SIG-M5 treated with dmso at 0.1 percent for 504 hours (cell line): ENCODE results near the gene PIK3R5.
"Not testable (repeated sequence)": the region's sequence is repeated elsewhere in the genome, so short reads cannot be mapped to it uniquely, and the experiment has no call there.

Source experiments
- DNase-seq: peaks from one replicate; lab custom pipeline; 2025; ENCODE audit not compliant: unreplicated experiment; lab: John Stamatoyannopoulos, UW

PIK3R5 gene

GRCh38 chr17:8985054-8985701, 19.7 kb upstream of the PIK3R5 start:
- peak; percentile 25 for DNase-seq

- DNase-seq: not testable (repeated sequence)
Measured at GRCh38 chr17:8984225-8984624, 18.7 kb upstream of the PIK3R5 start.

GRCh38 chr17:8981443-8981842, 15.9 kb upstream of the PIK3R5 start:
- no peak for DNase-seq

DNA sequence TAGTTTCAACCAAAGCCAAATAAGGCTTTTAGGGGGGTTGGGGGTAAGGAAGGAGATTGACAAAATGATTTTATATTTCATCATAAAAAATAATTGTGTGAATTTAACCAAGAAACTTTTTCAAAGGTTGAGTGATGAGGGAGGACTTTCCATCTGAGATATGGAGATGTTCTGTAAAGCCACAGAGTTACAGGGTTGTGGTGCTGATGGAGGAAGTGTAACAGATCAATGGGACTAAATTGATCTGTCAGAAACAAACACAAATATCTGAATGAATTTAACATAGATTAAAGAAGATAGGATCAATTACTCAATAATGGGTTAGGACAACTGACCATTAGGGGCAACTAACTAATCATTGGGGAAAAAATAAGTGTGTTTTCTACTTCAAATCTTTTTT, 14.2 kb upstream of the PIK3R5 start:
- no peak for DNase-seq

GRCh38 chr17:8976638-8977037, 11.1 kb upstream of the PIK3R5 start:
- no peak for DNase-seq

GRCh38 chr17:8975091-8975725, 9.7 kb upstream of the PIK3R5 start:
- no peak for DNase-seq

DNA sequence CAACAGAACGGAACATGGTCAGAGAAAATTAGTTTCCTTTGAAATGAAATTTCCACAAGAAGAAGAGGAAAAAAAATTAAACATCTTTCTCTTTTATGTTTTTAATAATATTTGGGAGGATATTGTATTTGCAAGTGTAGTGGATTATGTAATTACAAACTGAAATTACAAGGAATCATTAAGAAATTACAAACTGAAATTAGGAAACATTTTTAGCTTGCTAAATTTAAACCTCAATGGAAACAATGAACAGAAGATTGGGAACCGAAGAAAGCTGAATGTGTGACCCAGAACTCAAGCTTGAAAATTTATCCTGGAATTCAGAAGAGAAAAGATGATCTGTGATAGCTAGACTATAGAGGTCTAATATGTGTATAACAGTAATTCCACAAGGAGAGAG, 4.4 kb upstream of the PIK3R5 start:
- peak; percentile 28 for DNase-seq

DNA sequence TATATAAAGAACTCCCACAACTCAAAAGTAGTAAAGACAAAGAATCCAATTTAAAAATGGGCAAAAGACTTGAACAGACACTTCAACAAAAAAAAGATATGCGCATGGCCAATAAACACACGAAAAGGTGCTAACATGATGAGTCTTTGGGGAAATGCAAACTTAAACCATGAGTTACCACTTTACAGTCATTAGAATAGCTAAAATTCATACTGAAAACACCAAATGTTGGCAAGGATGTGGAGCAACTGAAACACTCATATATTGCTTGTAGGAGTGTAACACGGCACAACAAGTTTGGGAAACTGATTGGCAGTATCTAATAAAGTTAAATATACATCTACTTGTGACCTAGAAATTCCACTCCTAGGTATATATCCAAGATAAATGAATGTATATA, 3.0 kb upstream of the PIK3R5 start:
- DNase-seq: no peak

- DNase-seq: no peak
Measured at GRCh38 chr17:8967861-8968260, 2.4 kb upstream of the PIK3R5 start.

DNA sequence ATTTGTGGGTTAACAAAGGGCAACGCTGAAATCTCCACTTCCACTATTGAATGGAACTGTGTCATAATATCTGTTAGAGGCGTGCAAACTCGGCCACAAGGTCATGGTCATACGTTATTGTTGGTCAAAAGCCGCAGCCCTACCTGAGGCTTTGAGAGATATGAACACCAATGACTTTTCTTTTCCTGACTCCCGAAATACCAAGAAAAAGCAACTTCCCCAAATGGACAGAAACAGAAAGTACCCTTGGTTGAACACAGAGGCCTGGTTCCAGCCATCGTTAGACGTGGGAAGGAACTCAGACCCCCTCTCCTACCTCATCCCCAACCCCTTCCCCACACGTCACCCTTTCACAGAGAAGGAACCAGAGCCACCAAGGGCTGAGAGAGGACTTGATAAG, 1.4 kb upstream of the PIK3R5 start:
- peak; percentile 78 for DNase-seq

DNA sequence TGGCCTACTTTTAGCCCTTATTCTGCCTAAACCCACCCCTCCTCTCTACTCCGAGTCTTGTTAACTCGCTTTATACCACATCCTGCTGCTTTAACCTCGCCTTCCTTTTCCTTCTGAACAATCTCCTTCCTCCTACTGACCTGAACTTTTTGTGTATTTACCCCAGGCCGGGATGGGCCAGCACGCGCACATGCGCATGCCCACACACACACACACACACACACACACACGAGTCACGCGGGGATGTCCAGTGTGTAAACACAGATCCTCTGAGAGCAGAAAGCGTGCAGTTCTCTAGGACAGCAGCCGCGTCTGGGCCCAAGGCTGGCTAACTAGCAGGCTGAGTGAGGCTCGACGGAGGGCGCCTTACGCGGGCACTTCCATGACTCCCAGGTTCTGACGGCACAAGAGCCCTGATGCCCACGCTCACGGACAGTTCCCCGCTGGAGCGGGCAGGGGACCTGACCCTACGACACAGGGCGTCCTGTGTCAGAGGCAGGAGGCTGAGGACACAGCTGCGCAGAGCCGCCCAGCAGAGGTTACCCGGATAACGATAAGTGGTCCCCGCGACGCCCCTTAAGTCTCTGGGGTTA, 610 bp downstream of the PIK3R5 start:
- peak; percentile 26 for DNase-seq

GRCh38 chr17:8963647-8964258, 1.8 kb downstream of the PIK3R5 start:
- DNase-seq: peak; percentile 20

DNA sequence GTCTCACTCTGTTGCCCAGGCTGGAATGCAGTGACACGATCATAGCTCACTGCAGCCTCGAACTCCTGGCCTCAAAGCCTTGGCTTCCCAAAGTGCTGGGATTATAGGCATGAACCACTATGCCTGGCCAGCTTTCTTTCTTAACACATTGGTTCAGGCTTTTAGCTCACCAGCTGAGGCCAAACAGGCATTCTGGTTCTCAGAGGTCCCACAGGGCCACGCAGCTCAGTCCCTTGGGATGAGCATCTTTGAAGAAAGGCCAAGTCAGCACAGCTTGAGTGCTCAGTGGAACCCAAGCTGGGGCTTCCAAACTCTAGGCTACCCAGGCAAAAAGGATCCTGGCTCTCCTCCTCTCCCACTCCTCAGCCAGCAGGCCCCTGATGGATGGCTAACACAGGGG, 2.5 kb downstream of the PIK3R5 start:
- DNase-seq: no peak

GRCh38 chr17:8961829-8962228, 3.7 kb downstream of the PIK3R5 start:
- DNase-seq: no peak

DNA sequence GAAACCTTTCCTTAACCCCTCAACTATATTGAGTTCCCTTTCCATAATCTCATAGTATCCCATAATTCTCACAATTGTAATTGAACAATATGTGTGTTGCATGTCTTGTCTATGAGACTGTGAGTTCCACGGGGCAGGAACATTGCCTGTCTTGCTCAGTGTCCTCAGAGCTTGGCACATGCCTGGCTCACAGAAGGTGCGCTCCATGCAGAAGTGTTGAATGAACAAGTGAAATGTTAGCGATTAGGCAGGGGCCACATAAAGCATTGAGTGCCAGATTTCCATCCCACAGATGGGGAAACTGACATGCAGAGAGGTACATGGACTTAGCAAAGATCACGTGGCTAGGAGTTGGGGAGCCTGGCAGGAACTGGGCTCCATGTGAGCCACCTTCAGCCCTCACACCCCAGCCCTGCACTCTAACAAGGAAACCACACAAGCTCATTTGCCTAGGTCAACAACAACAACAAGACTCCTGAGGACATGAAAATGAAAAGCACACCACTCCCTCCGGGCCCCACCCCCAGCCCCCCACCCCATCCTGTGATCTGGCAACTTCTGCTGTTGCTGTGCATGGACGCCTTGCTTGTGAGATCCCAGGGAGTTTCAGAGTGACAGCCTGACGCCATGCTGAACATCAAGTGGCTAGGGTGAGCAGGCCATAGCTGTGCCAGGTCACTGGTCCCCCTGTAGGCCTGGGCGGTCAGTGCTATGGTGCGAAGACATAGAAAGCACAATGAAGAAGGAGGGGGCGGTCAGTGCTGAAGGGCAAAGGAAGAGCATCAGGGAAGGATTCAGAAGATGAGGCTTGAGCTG, 5.0 kb downstream of the PIK3R5 start:
- no peak for DNase-seq

DNA sequence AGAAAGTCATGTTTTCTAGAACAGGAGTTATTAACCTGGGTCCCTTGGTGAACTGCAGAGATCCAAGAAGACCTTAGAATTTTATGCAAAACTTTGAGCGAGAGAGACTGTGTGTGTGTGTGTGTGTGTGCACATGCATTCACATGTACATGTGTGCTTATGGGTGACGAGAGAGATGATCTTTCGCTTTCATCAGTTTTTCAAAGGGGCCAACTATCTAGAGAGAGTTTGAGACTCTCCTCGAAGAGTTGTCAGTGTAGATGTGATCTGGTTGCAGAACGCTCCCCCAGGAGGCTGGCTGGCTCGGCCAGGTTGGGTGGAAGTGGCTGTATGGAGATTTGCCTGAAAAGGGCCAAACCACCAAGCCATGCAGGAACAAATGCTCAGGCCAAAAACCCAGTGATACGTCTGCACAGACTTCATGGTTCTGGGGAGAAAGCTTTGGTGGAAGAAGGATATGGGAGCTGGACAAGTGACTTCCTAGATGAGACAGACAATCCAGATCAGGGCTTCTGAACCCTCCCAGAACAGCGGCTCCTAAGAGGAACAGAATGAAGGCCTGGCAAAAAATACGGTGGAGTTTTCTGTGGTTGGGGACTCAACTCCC, 6.1 kb downstream of the PIK3R5 start:
- no peak for DNase-seq

GRCh38 chr17:8957721-8958120, 7.8 kb downstream of the PIK3R5 start:
- DNase-seq: no peak

- DNase-seq: no peak
Measured at GRCh38 chr17:8956465-8956902, 9.0 kb downstream of the PIK3R5 start.

DNA sequence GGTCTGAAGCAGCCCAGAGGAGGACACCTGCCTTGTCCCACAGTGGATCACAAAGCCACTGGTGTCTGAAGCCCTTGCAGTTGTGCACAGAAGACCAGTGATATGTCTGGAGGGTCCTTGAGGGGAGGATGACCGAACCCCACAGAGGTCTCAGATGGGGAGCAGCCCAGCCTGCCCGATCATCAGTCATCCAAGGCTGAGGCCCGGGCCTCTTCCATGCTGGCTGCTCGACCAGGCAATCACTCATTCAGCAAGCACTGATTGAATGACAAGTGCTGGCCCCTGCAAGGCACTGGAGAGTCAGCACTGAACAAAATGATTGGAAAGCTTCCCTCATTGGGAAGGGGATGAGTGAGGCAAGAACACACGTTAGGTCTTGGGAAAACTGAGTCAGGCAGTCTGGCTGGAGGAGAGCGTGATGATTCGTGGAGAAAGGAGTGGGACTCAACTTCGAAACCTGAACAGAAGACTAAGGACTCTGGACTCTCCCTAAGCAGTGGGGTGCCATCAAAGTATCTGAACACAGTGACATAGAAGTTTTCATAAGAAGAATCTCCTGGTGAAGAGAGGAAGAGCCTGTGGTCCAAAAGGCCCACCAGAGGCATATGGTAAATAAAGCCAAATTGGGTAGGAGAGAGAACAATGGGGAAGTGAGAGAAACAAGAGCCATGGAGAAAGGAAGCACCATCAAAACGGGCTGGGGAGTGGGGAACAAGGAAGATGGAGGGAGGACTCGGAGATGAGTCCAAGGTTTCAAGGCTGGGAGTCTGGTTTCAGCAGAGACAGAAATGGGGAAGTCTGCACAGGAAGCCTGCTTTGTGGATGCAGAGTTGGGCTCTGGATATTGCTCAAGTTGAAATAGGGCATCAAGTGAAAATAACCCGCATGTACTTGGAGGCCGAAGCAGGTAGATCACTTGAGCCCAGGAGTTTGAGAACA, 10.2 kb downstream of the PIK3R5 start:
- DNase-seq: peak; percentile 94

GRCh38 chr17:8954339-8954738, 11.2 kb downstream of the PIK3R5 start:
- peak; percentile 95 for DNase-seq
